Measurements from ENCODE around the gene APOH.

- no peak for TF ChIP-seq CTCF (IDR thresholded peaks at IDR 0.05)
- no peak for TF ChIP-seq POLR2A (IDR thresholded peaks at IDR 0.05)
These were observed 12.6 kb upstream of the APOH start for GRCh38 chr17:66241839-66242238.
